Inflammatory macrophage (primary cell): ENCODE measurements around the gene POU5F2.

ENCODE experiments used
- DNase-seq, 2 donors: peaks; one replicate each; pipeline ENCODE4 v3.0.0-alpha.2; 2020 to 2022

The POU5F2 gene

GRCh38 chr5:93715761-93716160 is 25.6 kb downstream of the POU5F2 start:
- DNase-seq = no peak

- no peak for DNase-seq
These were observed 26.1 kb downstream of the POU5F2 start for GRCh38 chr5:93715327-93715726.

- DNase-seq = no peak
These were observed 33.0 kb downstream of the POU5F2 start for GRCh38 chr5:93708442-93708841.

GRCh38 chr5:93705896-93706295 is 35.5 kb downstream of the POU5F2 start:
- DNase-seq = no peak

- DNase-seq = no peak
These were observed 36.4 kb downstream of the POU5F2 start for GRCh38 chr5:93704996-93705395.

GRCh38 chr5:93691997-93692396 is 49.4 kb downstream of the POU5F2 start:
- DNase-seq = no peak
